KMS-11 (cell line): Measurements from ENCODE around the gene SLC25A34.

ENCODE experiments used
- H2AFZ ChIP-seq: fragments of 200-600 bp; sonication (generic); 2 replicates; pipeline ENCODE4 v1.6.1; 2016; ENCODE audit warnings: antibody characterized with exemption, mixed run types, low read depth
- H3K27ac ChIP-seq: fragments of 200-600 bp; sonication (generic); 2 replicates; pipeline ENCODE4 v1.6.1; 2016; ENCODE audit warnings: mild to moderate bottlenecking, mixed run types
- H3K27me3 ChIP-seq: fragments of 200-600 bp; sonication (generic); 2 replicates; pipeline ENCODE4 v1.6.1; 2017; ENCODE audit warnings: mild to moderate bottlenecking, low read depth, mixed run types, moderate library complexity; ENCODE audit not compliant: insufficient read depth
- H3K36me3 ChIP-seq: fragments of 200-600 bp; sonication (generic); 2 replicates; pipeline ENCODE4 v1.6.1; 2017; ENCODE audit warnings: mild to moderate bottlenecking, mixed run types; ENCODE audit not compliant: insufficient read depth
- H3K4me1 ChIP-seq: fragments of 200-600 bp; sonication (generic); 2 replicates; pipeline ENCODE4 v1.6.1; 2016; ENCODE audit warnings: mild to moderate bottlenecking, low read depth, mixed run types; ENCODE audit not compliant: poor library complexity, severe bottlenecking
- H3K4me2 ChIP-seq: fragments of 200-600 bp; sonication (generic); 2 replicates; pipeline ENCODE4 v1.7.0; 2016; ENCODE audit warnings: mild to moderate bottlenecking, mixed run types
- H3K4me3 ChIP-seq: fragments of 200-600 bp; sonication (generic); IDR thresholded peaks from 2 replicates; pipeline ENCODE4 v1.6.1; 2017; ENCODE audit warnings: low read depth, low read length, mixed read lengths; ENCODE audit not compliant: insufficient read depth
- H3K79me2 ChIP-seq: fragments of 200-600 bp; sonication (generic); 2 replicates; pipeline ENCODE4 v1.6.1; 2016; ENCODE audit warnings: low read depth, mixed run types; ENCODE audit not compliant: insufficient read depth
- H3K9ac ChIP-seq: fragments of 200-600 bp; sonication (generic); 2 replicates; pipeline ENCODE4 v1.6.1; 2016; ENCODE audit warnings: mild to moderate bottlenecking, mixed run types
- H4K20me1 ChIP-seq: fragments of 200-600 bp; sonication (generic); 2 replicates; pipeline ENCODE4 v1.6.1; 2016; ENCODE audit warnings: mild to moderate bottlenecking, mixed run types; ENCODE audit not compliant: insufficient read depth
- TF ChIP-seq, protein P1 (sequence below): fragments of 200-600 bp; sonication (generic); conservative IDR thresholded peaks from 2 replicates; pipeline ENCODE4 v1.6.1; 2017; ENCODE audit warnings: low read depth, mild to moderate bottlenecking, antibody characterized with exemption, low read length, moderate library complexity, mixed read lengths

Gene SLC25A34

DNA sequence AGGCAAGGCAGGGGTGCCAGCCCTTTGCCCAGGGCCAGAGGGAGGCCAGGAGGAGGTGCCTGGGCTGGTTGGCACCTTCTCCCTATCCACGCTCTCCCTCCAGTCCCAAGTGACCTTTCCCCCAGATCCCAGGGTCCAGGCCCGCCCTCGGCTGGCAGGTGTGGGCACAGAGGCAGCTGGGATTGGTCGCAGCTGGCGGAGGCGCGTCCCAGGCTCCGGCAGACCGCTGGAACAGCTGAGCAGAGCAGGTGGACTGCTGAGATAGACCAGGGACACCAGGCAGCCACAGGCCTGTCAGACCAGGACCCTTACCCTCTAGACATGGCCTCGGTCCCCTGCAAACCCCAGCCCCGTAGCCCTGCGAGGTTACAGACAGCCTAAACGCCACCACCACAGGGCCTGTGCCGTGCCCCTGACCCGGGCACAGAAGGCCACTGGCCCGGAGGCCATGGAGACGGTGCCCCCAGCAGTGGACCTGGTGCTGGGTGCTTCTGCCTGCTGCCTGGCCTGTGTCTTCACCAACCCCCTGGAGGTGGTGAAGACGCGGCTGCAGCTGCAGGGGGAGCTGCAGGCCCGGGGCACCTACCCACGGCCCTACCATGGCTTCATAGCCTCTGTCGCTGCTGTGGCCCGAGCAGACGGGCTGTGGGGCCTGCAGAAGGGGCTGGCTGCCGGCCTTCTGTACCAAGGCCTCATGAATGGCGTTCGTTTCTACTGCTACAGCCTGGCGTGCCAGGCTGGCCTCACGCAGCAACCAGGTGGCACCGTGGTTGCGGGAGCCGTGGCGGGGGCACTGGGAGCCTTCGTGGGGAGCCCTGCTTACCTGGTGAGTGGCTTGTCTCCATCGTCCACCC lies at the start of gene SLC25A34:
TSS of gene SLC25A34 (plus strand) at position 221 of the 854 bp plus-strand sequence. CDS start at position 449, 228 bp downstream.
- Histone ChIP-seq H3K27me3 (no peaks in the 10 kb centered on the region), H3K27ac (no peak within 1 kb of the TSS), H3K4me1 (peaks cover 1% of the 10 kb centered on the region), H2AFZ (no peak within 1 kb of the TSS), H4K20me1 (no peaks in the 10 kb centered on the region), H3K79me2 (no peaks in the 10 kb centered on the region), H3K4me3 (no peak within 1 kb of the TSS), H3K4me2 (no peak within 1 kb of the TSS), H3K9ac (no peak within 1 kb of the TSS), H3K36me3 (no peaks in the 10 kb centered on the region)
- TF ChIP-seq, protein P1, sequence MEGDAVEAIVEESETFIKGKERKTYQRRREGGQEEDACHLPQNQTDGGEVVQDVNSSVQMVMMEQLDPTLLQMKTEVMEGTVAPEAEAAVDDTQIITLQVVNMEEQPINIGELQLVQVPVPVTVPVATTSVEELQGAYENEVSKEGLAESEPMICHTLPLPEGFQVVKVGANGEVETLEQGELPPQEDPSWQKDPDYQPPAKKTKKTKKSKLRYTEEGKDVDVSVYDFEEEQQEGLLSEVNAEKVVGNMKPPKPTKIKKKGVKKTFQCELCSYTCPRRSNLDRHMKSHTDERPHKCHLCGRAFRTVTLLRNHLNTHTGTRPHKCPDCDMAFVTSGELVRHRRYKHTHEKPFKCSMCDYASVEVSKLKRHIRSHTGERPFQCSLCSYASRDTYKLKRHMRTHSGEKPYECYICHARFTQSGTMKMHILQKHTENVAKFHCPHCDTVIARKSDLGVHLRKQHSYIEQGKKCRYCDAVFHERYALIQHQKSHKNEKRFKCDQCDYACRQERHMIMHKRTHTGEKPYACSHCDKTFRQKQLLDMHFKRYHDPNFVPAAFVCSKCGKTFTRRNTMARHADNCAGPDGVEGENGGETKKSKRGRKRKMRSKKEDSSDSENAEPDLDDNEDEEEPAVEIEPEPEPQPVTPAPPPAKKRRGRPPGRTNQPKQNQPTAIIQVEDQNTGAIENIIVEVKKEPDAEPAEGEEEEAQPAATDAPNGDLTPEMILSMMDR, result no peak

DNA sequence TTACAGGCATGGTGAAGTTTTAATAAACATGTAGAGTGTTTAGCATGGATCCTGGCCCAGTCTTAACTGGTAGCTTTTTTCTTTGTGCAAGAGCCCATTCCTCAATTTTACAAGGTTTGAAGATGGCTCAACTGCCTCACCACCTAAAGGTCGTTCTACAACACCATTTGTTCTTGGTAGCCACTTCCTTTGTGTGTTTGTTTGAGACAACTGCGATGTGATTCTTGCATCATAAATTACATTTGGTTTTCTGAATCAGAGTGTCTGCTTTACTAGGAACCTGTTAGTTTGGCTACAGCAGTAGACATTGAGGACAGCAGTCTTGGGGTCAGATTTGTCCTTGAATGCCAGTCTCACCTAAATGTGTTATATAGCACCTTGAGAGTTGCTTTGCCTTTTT lies 48.6 kb upstream of the SLC25A34 start:
- no peak overlapping the region for H3K4me3 ChIP-seq
- no peaks in the 10 kb centered on the region for H4K20me1 ChIP-seq
- H3K4me2 ChIP-seq, result no peak overlapping the region
- H3K4me1 ChIP-seq, result peaks cover 13% of the 10 kb centered on the region
- TF ChIP-seq, protein P1, result no peak
- H3K27ac ChIP-seq, result no peak overlapping the region
- no peak overlapping the region for H3K9ac ChIP-seq
- H3K36me3 ChIP-seq, result no peaks in the 10 kb centered on the region
- H3K79me2 ChIP-seq, result peaks cover 75% of the 10 kb centered on the region
- no peak overlapping the region for H2AFZ ChIP-seq
- no peaks in the 10 kb centered on the region for H3K27me3 ChIP-seq

DNA sequence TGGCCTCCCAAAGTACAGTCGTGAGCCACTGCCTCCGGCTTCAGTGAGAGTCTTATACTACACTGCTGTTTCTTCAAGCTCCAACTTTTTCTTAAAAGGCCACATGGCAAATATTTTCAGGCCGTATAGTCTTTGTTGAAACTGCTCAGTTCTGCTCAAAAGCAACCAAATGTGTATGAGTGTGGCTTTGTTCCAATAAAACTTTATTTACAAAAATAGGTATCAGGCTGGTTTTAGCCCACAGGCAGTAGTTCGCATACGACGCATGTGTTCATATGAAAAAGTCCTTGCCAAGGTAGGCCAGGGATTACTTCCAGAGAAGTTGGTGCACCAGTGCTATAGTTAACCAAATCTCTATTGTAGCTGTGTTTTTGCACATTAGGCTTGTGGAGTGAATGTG lies 45.7 kb upstream of the SLC25A34 start:
- H4K20me1 ChIP-seq, result no peaks in the 10 kb centered on the region
- TF ChIP-seq, protein P1, result no peak

DNA sequence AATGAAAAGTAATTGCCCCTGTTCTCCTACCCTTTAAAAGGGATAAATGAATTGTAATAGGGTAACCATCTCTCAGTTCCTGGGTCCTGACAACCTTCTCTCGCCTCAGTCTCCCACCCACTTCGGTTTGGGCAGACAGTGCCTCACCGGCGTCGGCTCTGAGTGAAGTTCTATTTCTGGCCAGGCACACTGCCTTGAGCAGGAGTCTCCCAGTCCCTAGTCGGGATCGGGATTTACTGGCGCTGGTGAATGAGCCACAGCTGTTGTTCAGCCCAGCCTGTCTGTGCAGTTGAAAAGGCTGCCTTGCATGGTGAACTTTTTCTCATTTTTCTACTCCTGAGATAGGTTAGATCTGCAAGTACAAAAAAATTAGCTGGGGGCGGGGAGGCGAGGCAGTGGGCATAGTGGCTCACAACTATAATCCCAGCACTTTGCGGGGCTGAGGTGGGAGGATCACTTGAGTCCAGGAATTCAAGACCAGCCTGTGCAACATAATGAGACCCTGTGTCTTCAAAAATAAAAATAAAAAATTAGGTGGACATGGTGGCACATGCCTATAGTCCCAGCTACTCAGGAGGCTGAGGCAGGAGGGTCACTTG lies 44.5 kb upstream of the SLC25A34 start:
- H3K27ac ChIP-seq, result no peak overlapping the region
- H3K79me2 ChIP-seq, result peaks cover 74% of the 10 kb centered on the region
- H3K4me2 ChIP-seq, result no peak overlapping the region
- peaks cover 6% of the 10 kb centered on the region for H3K4me1 ChIP-seq
- no peak overlapping the region for H3K9ac ChIP-seq
- H4K20me1 ChIP-seq, result no peaks in the 10 kb centered on the region
- TF ChIP-seq, protein P1, result no peak
- H3K27me3 ChIP-seq, result no peaks in the 10 kb centered on the region
- H2AFZ ChIP-seq, result no peak overlapping the region
- no peaks in the 10 kb centered on the region for H3K36me3 ChIP-seq
- no peak overlapping the region for H3K4me3 ChIP-seq

More for the DNA sequence above, 45.7 kb upstream of the SLC25A34 start:
- no peak overlapping the region for H2AFZ ChIP-seq
- H3K27me3 ChIP-seq, result no peaks in the 10 kb centered on the region
- no peak overlapping the region for H3K4me3 ChIP-seq
- no peak overlapping the region for H3K4me2 ChIP-seq
- H3K27ac ChIP-seq, result no peak overlapping the region
- peaks cover 6% of the 10 kb centered on the region for H3K4me1 ChIP-seq
- peaks cover 83% of the 10 kb centered on the region for H3K79me2 ChIP-seq
- no peaks in the 10 kb centered on the region for H3K36me3 ChIP-seq
- H3K9ac ChIP-seq, result no peak overlapping the region
